Stimulated activated CD4-positive, alpha-beta T cell treated with anti-CD3 and anti-CD28 coated beads, Interleukin-1b, Interleukin-23, amount 100 ng/mL, for 1 hour (primary cell): Measurements from ENCODE around the gene AKR1D1.
"Not testable (repeated sequence)": the region's sequence is repeated elsewhere in the genome, so short reads cannot be mapped to it uniquely, and the experiment has no call there.

Source experiments
- DNase-seq, 2 donors: peaks; one replicate each; pipeline ENCODE4 v3.0.0-alpha.2; 2020; ENCODE audit warnings: low read depth in 2 of 2

The AKR1D1 gene

GRCh38 chr7:138122162-138122561 lies 45.9 kb downstream of the AKR1D1 start:
- DNase-seq = no peak

GRCh38 chr7:138125119-138125518 lies 48.9 kb downstream of the AKR1D1 start:
- no peak for DNase-seq

GRCh38 chr7:138125598-138126111 lies 49.4 kb downstream of the AKR1D1 start:
- no peak for DNase-seq

GRCh38 chr7:138126928-138127327 lies 50.7 kb downstream of the AKR1D1 start:
- DNase-seq = no peak

GRCh38 chr7:138127996-138128395 lies 51.7 kb downstream of the AKR1D1 start:
- no peak for DNase-seq

GRCh38 chr7:138129551-138130165 lies 53.4 kb downstream of the AKR1D1 start:
- DNase-seq = no peak

- DNase-seq = no peak
These were observed 61.3 kb downstream of the AKR1D1 start for GRCh38 chr7:138137423-138138171.

- no peak for DNase-seq
These were observed 62.0 kb downstream of the AKR1D1 start for GRCh38 chr7:138138244-138138643.

GRCh38 chr7:138142583-138143201 lies 66.4 kb downstream of the AKR1D1 start:
- no peak for DNase-seq

- no peak for DNase-seq
These were observed 68.7 kb downstream of the AKR1D1 start for GRCh38 chr7:138144958-138145357.

- DNase-seq = not testable (repeated sequence)
These were observed 70.0 kb downstream of the AKR1D1 start for GRCh38 chr7:138146221-138146620.

- DNase-seq = not testable (repeated sequence)
These were observed 70.8 kb downstream of the AKR1D1 start for GRCh38 chr7:138146757-138147734.

GRCh38 chr7:138151731-138152577 lies 75.7 kb downstream of the AKR1D1 start:
- no peak for DNase-seq

- no peak for DNase-seq
These were observed 78.4 kb downstream of the AKR1D1 start for GRCh38 chr7:138154661-138155060.

GRCh38 chr7:138157702-138158101 lies 81.4 kb downstream of the AKR1D1 start:
- no peak for DNase-seq

- DNase-seq = no peak
These were observed 82.7 kb downstream of the AKR1D1 start for GRCh38 chr7:138158739-138159528.

- DNase-seq = peak; percentile 35 to 38
These were observed 85.4 kb downstream of the AKR1D1 start for GRCh38 chr7:138161600-138162081.

- DNase-seq = no peak
These were observed 86.0 kb downstream of the AKR1D1 start for GRCh38 chr7:138162236-138162635.

- no peak for DNase-seq
These were observed 87.5 kb downstream of the AKR1D1 start for GRCh38 chr7:138163800-138164199.

GRCh38 chr7:138164804-138165203 lies 88.5 kb downstream of the AKR1D1 start:
- DNase-seq = no peak
